ENCODE measurements around the gene EVI5.
"Not testable (repeated sequence)": the region's sequence is repeated elsewhere in the genome, so short reads cannot be mapped to it uniquely, and the experiment has no call there.

The EVI5 gene

GRCh38 chr1:92536980-92537884, 247.7 kb downstream of the EVI5 start:
- intact Hi-C loops (cut with DNase I), result no loop called here
- no peak for DNase-seq

- DNase-seq, result no peak
- intact Hi-C loops (cut with DNase I), result no loop called here
These were observed 248.5 kb downstream of the EVI5 start for GRCh38 chr1:92536211-92536979.

- DNase-seq; intact Hi-C loops (cut with DNase I): not testable (repeated sequence)
These were observed 252.5 kb downstream of the EVI5 start for GRCh38 chr1:92532371-92532770.

DNA sequence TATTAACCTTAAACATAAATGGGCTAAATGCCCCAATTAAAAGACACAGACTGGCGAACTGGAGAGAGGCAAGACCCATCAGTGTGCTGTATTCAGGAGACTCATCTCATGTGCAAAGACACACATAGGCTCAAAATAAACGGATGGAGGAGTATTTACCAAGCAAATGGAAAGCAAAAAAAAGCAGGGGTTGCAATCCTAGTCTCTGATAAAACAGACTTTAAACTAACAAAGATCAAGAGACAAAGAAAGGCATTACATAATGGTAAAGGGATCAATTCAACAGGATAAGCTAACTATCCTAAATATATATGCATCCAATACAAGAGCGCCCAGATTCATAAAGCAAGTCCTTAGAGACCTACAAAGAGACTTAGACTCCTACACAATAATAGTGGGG, 253.0 kb downstream of the EVI5 start:
- not testable (repeated sequence) for DNase-seq

DNA sequence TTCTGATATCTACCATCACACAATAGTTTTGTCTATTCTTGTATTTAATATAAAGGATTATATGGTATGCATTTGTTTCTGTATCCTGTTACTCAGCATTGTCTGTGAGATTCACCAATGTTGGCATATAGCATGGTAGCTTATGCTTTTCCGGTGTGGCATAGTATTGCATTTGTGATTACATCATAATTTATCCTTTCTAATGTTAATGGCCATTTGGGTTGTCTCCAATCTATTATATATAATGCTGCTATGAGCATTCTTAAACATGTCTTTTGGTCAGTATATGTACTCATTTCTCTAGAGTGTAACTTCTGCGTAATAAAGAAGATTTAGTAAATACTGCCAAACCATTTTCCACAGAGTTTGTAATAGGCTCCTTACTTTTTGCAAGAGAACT, 257.2 kb downstream of the EVI5 start:
- DNase-seq, result no peak
- intact Hi-C loops (cut with DNase I), result no loop called here

More for the DNA sequence above, 253.0 kb downstream of the EVI5 start:
- intact Hi-C loops (cut with DNase I), result not testable (repeated sequence)

GRCh38 chr1:92524944-92525590, 259.8 kb downstream of the EVI5 start:
- DNase-seq; intact Hi-C loops (cut with DNase I): not testable (repeated sequence)

- DNase-seq, result no peak
- intact Hi-C loops (cut with DNase I), result no loop called here
These were observed 265.9 kb downstream of the EVI5 start for GRCh38 chr1:92519043-92519442.

DNA sequence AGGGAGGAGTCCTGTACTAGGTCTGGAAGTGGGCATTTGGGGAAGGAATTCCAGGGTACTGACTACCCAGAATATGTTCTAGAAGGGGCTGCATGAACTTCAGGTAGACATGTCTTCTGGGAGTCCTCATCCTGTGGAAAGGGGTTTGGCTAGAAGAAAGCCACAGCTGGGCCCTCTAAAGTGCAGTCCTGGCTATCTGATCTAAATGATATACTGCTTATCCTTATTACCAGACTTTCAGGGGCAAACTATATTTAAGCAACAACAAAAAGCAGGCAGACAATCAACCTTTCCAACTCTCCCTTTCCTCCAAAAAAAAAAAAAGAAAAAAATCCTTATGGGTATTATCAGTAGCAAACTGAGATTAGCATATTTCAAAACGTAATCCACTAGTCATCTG, 268.3 kb downstream of the EVI5 start:
- no peak for DNase-seq
- intact Hi-C loops (cut with DNase I), result no loop called here

GRCh38 chr1:92515796-92516201, 269.1 kb downstream of the EVI5 start:
- intact Hi-C loops (cut with DNase I), result no loop called here
- no peak for DNase-seq

GRCh38 chr1:92511541-92511940, 273.4 kb downstream of the EVI5 start:
- intact Hi-C loops (cut with DNase I), result no loop called here
- DNase-seq, result no peak

GRCh38 chr1:92509619-92510018, 275.3 kb downstream of the EVI5 start:
- DNase-seq, result no peak
- intact Hi-C loops (cut with DNase I), result no loop called here

GRCh38 chr1:92505015-92505692, 279.8 kb downstream of the EVI5 start:
- no peak for DNase-seq
- intact Hi-C loops (cut with DNase I), result no loop called here

DNA sequence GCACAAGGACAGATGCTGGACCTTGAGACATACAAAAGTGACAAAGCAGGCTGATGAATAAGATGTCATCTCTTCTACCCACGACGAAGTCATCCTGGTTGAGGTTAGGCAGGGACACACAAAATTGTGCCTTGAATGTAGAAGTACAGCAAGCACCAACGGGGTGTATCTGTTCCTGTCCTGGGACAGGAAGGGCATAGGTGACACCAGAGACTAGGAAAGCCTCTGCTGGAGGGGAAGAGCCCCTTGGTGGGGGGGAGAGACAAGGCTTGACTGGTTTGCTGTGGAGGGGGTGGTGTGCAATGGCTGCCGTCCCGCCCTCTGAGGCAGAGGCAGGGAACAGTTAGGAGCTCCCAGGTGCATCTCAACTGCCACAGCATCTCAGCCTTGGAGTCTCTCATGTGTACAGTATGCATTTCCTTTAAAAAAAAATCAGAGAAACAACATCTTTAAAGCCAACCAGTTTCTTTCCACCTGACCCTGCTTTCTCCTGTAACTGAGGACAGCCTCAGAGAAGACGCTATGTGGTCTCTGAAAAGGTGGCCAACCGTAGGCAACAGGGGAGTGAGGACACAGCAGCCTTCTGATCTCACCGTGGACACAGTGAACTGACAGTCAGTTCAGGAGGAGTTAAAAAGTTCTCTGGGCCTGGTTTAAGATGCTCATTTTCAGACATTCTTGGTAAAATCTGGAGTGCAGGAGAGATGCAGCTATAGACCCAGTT, 280.5 kb downstream of the EVI5 start:
- no peak for DNase-seq
- intact Hi-C loops (cut with DNase I), result no loop called here

DNA sequence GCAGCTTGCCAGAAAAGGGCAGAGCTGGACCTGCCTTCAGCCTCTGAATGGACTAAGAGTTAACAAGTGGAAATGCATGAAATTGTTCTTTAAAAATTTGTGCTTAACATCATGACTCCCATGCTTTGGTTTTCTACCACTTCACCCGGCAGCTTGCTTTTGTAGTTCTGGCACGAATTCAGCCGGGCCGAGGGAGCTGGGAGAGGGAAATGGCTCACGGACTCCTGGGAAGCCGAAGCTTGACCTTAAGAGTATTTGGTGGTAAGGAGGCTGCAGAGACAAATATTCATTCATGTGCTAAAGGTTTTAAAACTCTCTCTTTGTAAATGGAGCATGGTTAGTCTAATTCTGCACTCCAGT, 281.0 kb downstream of the EVI5 start:
- intact Hi-C loops (cut with DNase I), result no loop called here
- no peak for DNase-seq

DNA sequence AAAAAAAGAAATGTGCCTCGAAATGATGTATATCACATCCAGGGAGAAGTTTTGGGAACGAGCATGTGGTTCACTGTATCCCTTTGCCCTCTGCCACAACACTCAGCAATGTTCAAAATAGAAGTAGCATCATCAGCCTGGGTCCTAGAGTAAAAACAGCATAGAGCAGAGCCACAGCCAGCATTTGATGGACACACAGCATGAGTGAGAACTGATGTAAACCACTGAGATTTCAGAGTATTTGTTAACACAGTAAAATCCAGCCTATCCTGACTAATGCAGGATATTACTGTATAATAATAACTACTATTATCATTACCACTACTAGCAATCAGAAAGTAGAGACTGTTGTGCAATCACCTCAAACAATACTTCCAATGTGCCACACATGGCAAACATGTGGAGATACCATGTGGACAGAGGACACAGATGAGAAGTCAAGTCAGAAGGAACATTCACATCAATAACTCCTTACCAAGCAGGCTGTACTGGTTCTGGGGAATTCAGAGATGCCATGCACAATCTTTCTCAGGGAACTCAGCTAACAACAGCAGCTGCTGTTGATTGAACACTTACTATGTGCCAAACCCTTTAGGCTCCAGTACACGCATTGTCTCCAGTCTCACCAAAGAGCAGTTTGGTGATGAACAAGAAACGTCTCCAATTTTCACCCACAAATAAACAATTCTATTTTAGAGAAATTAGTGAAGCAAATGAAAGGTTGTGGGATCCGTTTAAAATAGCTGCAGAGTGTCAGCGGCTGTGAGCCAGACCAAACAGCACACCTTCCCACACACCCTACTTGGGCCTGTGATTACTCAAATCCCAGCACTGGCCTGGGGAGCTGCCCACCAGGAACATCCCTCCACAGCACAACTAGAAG, 281.6 kb downstream of the EVI5 start:
- intact Hi-C loops (cut with DNase I), result no loop called here
- no peak for DNase-seq

- no peak for DNase-seq
- intact Hi-C loops (cut with DNase I), result no loop called here
These were observed 282.7 kb downstream of the EVI5 start for GRCh38 chr1:92502247-92502646.

DNA sequence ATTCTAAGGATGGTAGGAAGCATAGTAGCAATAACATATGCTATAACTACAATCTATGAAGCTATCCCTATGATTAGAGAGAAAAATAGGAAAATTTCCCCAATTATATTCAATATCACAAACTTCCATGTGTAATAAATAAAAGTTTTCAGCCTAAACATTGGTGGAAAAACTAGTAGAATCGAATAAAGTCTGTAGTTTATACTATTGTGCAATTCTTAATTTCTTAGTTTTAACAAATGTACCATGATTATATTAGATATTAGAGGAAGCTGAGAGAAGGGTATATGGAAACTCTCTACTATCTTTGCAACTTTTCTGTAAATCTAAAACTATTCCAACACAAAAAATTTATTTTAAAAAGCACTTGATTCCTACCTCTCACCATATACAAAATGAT, 284.4 kb downstream of the EVI5 start:
- no peak for DNase-seq
- intact Hi-C loops (cut with DNase I), result no loop called here

DNA sequence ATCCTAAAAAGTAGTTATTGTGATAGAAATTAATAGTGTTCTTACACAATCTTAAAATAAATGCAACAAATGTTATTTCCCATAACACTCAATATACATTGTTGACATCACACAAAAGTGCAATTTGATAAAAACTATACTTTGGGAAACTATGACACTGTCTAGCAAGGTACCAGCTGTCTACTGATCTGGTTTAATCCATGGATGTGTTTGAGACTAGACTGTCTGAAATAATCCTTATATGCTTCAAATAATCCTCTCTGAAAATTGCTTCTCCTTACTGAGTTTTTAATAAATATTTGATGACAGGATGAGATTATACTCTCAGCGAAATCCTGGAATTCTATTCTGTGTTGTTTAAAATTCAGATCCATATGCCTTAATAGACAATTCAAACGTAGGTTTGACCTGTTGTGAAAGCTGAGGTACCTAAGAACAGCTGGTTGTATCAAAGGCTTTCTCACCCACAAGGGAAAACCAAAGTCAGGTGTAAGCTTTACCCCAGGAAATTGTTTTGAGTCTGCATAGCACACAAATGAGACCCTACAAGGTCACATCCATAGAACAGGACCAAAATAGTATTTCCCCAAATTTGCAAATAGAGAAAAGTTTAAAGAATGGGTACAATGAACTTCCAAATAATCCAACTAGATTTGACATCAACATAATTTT, 289.4 kb downstream of the EVI5 start:
- intact Hi-C loops (cut with DNase I), result no loop called here
- no peak for DNase-seq

Measured in posterior cingulate gyrus (tissue), 11 donors.